ENCODE data around the gene ANKS1B.

The ANKS1B gene

DNA sequence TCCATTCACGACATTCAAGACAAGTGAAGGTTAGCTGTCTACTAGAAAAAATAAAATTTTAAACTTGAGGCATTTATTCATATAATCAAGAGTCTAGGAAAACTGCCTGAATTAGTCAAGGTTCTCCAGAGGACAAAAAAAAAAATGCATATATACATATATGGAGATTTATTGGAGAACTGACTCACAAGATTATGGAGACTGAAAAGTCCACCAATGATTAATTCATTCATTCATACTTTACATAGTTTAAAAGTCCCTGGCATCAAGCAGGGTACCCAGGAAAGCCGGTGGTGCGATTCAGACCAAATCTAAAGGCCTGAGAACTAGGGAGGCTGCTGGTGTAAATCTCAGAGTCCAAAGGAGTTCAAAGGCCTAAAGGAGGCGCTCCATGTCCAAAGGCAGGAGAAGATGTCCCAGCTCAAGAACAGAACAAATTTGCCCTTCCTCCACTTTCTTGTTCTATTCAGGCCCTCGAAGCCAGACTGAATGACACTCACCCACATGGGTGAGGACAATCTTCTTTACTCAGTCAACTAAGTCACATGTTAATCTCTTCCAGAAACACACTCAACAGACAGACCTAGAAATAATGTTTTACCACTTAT, 64.3 kb downstream of the ANKS1B start:
- no peak overlapping the region for H3K27ac Mint-ChIP-seq
- H3K9me3 Mint-ChIP-seq (ENCODE audit: low read depth) = no peaks in the 10 kb centered on the region
- no peaks in the 10 kb centered on the region for H3K4me1 Mint-ChIP-seq (ENCODE audit: low read depth)
- no peak overlapping the region for H3K4me3 Mint-ChIP-seq
- H3K36me3 Mint-ChIP-seq = no peaks in the 10 kb centered on the region
- H3K27me3 Mint-ChIP-seq = peaks cover 2% of the 10 kb centered on the region

DNA sequence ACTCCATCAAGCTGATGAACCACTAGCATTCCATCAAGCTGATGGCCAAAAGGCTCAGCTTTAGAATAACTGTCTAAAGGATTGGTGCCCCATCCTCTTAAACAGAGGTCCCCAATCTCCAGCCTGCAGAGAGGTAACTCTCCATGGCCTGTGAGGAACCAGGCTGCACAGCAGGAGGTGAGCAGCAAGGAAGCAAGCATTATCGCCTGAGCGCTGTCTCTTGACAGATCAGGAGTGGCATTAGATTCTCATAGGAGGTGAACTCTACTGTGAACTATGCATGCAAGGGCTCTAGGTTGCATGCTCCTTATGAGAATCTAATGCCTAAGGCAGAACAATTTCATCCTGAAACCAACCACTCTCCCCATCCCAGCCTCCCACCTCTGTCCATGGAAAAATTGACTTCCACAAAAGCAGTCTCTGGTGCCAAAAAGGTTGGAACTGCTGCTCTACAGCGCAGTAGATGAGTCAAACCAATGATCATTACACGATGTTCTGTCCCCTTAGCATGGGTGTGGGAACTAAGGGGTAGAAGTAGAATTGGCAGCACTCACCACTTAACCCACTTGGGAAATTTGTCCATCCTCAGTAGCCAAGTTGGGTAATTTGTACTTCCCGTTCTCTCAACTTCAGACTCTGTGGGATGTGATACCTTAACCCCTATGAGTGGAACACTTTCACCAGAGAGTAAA, 66.9 kb downstream of the ANKS1B start:
- no peaks in the 10 kb centered on the region for H3K36me3 Mint-ChIP-seq
- H3K4me1 Mint-ChIP-seq (ENCODE audit: low read depth) = no peaks in the 10 kb centered on the region
- H3K27me3 Mint-ChIP-seq = peaks cover 2% of the 10 kb centered on the region
- no peak overlapping the region for H3K27ac Mint-ChIP-seq
- no peak overlapping the region for H3K4me3 Mint-ChIP-seq
- no peaks in the 10 kb centered on the region for H3K9me3 Mint-ChIP-seq (ENCODE audit: low read depth)

DNA sequence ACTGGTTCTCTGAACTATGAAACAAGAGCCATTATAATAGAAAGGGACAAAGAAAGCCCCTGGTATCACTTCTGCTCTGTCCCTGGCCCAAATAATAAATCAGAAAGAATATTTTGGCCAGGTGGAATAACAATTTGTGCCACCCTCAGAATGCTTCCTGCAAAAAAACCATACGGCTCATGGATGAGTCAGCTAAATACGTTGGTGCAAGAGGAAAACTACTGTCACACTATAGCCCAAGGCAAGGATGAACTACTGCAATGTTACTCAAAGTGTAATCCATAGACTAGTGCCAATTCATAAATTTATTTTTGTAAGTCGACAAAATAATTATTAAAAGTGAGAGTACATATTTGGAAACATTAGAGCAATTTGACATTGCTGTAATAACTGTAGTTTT, 68.2 kb downstream of the ANKS1B start:
- Mint-ChIP-seq H3K4me1 (ENCODE audit: low read depth) (no peaks in the 10 kb centered on the region), H3K27ac (no peak overlapping the region), H3K9me3 (ENCODE audit: low read depth) (no peaks in the 10 kb centered on the region), H3K27me3 (peaks cover 2% of the 10 kb centered on the region), H3K36me3 (no peaks in the 10 kb centered on the region), H3K4me3 (no peak overlapping the region)

DNA sequence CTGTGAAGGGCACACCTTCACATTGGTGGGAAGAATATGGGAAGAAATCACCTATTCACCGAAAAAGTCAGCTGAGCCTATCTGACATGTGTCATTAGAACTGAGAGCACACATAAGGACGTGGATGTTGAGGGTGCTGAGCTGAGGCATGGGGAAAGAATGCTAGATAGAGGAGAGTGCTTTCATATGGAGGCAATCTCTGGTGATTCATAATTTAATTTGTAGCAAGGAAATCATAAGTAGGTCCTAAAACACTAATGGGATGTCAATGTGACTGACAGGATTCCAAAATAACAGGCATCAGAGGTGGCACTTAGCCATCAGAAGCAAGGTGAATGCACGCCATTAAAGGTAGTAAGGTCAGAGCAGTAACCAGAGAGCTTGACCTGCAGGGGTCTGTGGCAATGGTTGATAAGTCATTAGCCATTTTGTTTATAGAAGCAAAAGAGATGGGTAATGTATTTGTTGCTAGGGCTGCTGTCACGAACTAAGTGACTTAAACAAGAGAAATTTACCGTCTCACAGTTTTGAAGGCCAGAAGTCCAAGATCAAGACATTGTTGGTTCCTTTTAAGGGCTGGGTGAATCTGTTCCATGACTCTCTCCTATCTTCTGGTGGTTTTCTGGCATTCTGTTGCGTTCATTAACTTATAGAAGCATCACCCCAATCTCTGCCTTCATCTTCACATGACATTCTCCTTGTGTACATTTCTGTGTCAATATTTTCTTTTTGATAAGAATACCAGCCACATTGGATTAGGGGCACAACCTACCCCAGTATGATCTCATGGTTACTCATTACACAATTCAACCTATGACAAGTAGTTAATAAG, 69.3 kb downstream of the ANKS1B start:
- Mint-ChIP-seq H3K27ac (no peak overlapping the region), H3K36me3 (no peaks in the 10 kb centered on the region), H3K4me3 (no peak overlapping the region), H3K27me3 (peaks cover 2% of the 10 kb centered on the region), H3K9me3 (ENCODE audit: low read depth) (no peaks in the 10 kb centered on the region), H3K4me1 (ENCODE audit: low read depth) (no peaks in the 10 kb centered on the region)

DNA sequence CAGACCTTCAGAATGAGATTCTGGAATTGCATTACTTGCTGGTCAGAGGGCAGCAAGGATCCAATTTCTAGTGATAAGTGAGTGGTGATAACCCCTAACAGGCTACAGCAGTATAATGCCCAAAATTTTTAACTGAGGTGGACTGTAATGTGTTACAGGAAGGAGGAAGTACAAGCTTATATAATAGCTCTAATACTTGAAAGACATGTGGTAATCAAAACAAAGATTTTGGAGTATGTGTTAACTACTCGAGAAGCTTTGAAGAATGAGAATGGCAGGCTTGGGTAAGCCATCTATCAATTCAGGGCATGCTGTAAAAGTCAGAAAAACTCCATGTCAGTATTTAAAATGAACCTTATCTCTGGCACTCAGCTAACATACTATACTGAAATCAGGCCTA, 70.5 kb downstream of the ANKS1B start:
- H3K4me1 Mint-ChIP-seq (ENCODE audit: low read depth) = no peaks in the 10 kb centered on the region
- H3K4me3 Mint-ChIP-seq = no peak overlapping the region
- no peaks in the 10 kb centered on the region for H3K9me3 Mint-ChIP-seq (ENCODE audit: low read depth)
- H3K27me3 Mint-ChIP-seq = peaks cover 2% of the 10 kb centered on the region
- no peaks in the 10 kb centered on the region for H3K36me3 Mint-ChIP-seq
- H3K27ac Mint-ChIP-seq = no peak overlapping the region

DNA sequence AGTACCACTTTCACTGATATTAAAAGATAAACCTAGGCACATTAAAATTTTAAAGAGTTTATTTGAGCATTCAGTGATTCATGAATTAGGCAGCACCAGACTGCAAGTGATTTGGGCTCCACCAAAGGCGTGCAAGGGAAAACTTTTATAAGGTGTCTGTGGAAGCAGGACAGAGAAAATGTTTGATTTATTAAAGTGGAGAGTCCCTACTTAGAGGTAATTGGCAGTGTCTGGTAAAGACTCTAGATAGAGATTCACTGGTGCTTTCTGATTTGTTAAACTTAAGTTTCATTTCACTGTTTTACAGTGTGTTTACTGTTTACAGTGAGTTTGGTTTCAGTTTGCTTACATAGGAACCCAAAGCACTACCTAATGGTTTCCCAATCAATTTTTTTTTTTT, 72.8 kb downstream of the ANKS1B start:
- H3K4me3 Mint-ChIP-seq = no peak overlapping the region
- H3K27ac Mint-ChIP-seq = no peak overlapping the region
- no peaks in the 10 kb centered on the region for H3K36me3 Mint-ChIP-seq
- H3K27me3 Mint-ChIP-seq = peaks cover 2% of the 10 kb centered on the region
- H3K9me3 Mint-ChIP-seq (ENCODE audit: low read depth) = no peaks in the 10 kb centered on the region
- no peaks in the 10 kb centered on the region for H3K4me1 Mint-ChIP-seq (ENCODE audit: low read depth)

DNA sequence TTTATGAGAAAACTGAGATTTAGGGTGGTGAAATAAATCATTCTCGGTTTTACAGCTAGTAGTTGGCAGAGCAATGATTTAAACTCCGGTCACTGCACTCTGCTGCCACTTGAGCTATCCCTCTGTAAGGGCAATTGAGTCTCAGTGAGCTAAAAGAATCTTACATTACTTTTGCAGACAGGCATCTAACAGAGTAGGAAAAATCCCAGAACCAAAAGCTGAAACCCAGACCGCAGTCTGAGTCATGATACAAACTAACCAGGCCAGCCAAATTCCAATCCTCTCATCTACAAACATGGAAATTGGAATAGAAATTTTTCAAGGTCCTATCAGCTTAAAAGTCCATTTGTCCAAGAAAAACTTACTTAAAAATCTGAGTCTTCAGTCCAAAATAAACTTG, 73.7 kb downstream of the ANKS1B start:
- Mint-ChIP-seq H3K9me3 (ENCODE audit: low read depth) (no peaks in the 10 kb centered on the region), H3K4me3 (no peak overlapping the region), H3K4me1 (ENCODE audit: low read depth) (no peaks in the 10 kb centered on the region), H3K27me3 (no peaks in the 10 kb centered on the region), H3K27ac (no peak overlapping the region), H3K36me3 (no peaks in the 10 kb centered on the region)

DNA sequence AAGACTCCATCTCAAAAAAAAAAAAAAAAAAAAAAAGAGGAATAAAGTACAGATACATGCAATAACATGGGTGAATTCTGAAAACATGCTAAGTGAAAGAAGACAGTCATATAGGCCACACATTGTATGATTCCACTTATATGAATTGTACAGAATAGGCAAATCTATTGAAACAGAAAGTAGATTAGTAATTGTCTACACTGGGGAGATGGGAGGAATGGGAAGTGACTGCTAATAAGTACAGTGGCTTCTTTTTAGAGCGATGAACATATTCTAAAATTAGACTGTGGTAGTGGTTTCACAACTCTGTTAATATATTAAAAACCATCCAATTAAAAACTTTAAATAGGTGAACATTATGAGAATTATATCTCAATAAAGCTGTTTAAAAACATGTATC, 74.4 kb downstream of the ANKS1B start:
- Mint-ChIP-seq H3K36me3 (no peaks in the 10 kb centered on the region), H3K27ac (no peak overlapping the region), H3K4me3 (no peak overlapping the region), H3K4me1 (ENCODE audit: low read depth) (no peaks in the 10 kb centered on the region), H3K9me3 (ENCODE audit: low read depth) (no peaks in the 10 kb centered on the region), H3K27me3 (no peaks in the 10 kb centered on the region)

DNA sequence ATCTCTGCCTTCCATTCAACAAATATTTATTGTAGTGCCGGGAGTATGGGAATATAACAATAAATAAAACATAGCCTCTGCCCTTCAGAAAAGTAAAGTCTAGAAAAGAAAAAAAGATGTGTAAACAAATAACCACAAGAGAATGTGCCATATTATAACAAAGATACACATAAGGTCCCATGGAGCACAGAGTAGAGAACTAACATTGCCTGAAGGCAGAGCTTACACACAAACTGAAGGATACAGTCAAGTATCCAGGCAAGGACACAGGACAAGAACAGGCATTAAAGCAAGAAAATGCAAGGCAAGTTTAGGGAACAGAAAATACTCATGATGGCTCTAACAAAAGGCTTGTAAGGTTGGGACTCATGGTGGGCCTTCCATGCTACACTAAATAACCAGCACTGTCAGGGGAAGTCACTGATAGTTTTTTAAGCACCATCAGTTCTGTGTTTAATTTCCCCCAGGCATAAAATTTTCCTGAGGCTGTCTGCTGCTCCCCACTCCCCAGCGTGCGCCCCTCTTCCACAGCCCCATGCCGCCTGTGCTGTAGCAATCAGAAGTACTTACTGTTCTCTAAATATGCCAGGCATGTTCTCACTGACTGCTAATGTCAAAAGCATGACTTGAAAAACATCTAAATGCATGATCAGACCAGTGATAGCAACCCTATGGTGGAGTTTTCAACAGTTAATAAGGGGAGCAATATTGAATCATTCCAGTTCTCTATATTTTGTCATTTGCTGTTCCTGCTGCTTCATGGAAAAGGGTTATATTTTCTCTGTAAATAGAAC, 77.8 kb downstream of the ANKS1B start:
- Mint-ChIP-seq H3K27me3 (no peaks in the 10 kb centered on the region), H3K36me3 (no peaks in the 10 kb centered on the region), H3K27ac (no peak overlapping the region), H3K9me3 (ENCODE audit: low read depth) (no peaks in the 10 kb centered on the region), H3K4me3 (no peak overlapping the region), H3K4me1 (ENCODE audit: low read depth) (no peaks in the 10 kb centered on the region)

DNA sequence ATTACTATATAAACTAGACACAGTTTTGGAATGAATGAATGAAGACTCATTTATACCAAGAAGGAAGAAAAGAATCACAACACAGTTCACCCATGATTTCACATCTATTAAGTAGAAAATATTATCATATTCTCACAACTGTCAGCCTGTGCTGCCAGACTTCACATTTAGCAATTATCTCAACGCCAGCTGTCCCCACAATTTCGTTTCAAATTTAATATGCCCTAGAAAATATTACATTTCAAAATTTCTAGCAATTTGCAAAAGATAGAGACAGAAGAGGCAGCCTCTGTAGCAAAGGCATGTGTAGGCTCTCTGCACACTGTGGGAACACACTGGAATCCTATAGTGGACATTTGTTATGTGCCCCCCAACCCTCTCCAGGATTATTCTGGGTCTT, 83.6 kb downstream of the ANKS1B start:
- Mint-ChIP-seq H3K4me3 (no peak overlapping the region), H3K36me3 (no peaks in the 10 kb centered on the region)

DNA sequence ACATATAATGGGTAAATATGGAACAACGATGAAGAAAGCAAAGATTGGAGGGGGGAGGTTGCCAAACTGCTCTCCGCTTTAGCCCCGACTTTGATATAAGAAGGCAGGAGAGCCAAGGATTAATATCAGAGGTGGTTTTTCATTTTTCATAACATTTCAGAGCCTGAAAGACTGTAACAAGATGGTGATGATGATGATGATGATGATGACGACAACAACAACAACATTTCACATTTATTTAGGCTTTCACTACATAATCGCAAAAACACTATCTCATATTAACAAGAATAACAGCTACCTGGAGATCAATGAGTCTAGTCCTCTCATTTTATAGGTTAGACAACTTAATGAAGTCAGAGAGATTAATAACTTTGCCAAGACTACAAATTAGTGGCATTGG, 86.1 kb downstream of the ANKS1B start:
- no peaks in the 10 kb centered on the region for H3K27me3 Mint-ChIP-seq
- H3K36me3 Mint-ChIP-seq = no peaks in the 10 kb centered on the region
- no peak overlapping the region for H3K27ac Mint-ChIP-seq
- no peaks in the 10 kb centered on the region for H3K4me1 Mint-ChIP-seq (ENCODE audit: low read depth)
- H3K4me3 Mint-ChIP-seq = no peak overlapping the region
- peaks cover 6% of the 10 kb centered on the region for H3K9me3 Mint-ChIP-seq (ENCODE audit: low read depth)

More for the DNA sequence above, 83.6 kb downstream of the ANKS1B start:
- no peaks in the 10 kb centered on the region for H3K9me3 Mint-ChIP-seq (ENCODE audit: low read depth)
- no peaks in the 10 kb centered on the region for H3K4me1 Mint-ChIP-seq (ENCODE audit: low read depth)
- no peaks in the 10 kb centered on the region for H3K27me3 Mint-ChIP-seq
- H3K27ac Mint-ChIP-seq = no peak overlapping the region

DNA sequence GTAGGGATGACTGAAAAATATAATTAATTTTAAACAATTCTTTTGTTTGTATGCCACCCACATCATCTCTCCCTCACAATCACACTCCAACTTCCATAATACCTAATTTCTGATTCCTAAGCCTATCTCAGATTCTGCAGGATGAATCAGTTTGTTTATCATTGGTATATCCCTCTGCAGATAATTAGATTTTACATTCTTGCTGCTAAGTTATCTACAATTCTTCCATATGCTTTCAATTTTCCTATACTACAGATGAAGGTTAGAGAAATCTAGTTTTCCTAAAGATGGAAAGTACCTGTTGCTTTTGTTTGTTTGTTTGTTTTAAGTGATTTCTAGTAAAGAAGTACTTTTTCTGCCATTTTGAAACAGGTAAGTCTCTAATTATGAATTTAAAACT, 105.3 kb downstream of the ANKS1B start:
- Mint-ChIP-seq H3K36me3 (no peaks in the 10 kb centered on the region), H3K27ac (no peak overlapping the region), H3K9me3 (ENCODE audit: low read depth) (no peaks in the 10 kb centered on the region), H3K4me1 (ENCODE audit: low read depth) (no peaks in the 10 kb centered on the region), H3K4me3 (no peak overlapping the region), H3K27me3 (peaks cover 10% of the 10 kb centered on the region)

DNA sequence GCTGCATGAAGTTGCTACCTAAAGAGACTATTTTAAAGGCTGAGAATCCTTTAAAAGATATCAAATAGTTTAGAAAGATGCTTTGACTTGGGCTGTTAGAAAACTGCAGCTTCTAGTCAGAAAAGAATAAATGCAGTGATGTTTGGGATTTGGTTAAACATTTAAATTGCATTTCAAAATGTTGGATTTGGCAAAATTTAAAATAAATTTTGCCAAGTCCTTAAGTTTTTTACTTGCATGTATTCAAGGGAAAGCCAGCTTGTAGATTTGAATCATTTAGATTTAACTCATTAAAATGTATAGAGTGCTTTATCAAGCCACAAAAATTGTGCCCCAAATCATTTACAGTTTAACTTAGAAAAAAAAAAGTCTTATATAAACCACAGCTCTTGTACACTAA, 109.7 kb downstream of the ANKS1B start:
- Mint-ChIP-seq H3K27me3 (peaks cover 8% of the 10 kb centered on the region), H3K27ac (no peak overlapping the region), H3K9me3 (ENCODE audit: low read depth) (peaks cover 6% of the 10 kb centered on the region), H3K4me3 (no peak overlapping the region), H3K4me1 (ENCODE audit: low read depth) (no peaks in the 10 kb centered on the region), H3K36me3 (no peaks in the 10 kb centered on the region)

DNA sequence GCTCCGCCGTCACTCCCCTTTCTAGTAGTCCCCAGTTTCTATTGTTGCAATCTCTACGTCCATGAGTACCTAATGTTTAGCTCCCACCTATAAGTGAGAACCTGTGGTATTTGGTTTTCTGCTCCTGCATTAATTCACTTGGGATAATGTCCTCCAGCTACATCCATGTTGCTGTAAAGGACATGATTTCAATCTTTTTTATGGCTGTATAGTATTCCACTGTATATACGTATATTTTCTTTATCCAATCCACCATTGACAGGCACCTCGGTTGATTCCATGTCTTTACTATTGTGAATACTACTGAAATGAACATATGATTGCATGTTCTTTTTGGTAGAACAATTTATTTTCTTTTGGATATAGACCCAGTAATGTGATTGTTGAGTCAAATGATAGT, 114.7 kb downstream of the ANKS1B start:
- no peak overlapping the region for H3K4me3 Mint-ChIP-seq
- H3K4me1 Mint-ChIP-seq (ENCODE audit: low read depth) = no peaks in the 10 kb centered on the region
- peaks cover 8% of the 10 kb centered on the region for H3K9me3 Mint-ChIP-seq (ENCODE audit: low read depth)
- no peaks in the 10 kb centered on the region for H3K36me3 Mint-ChIP-seq
- H3K27me3 Mint-ChIP-seq = no peaks in the 10 kb centered on the region
- H3K27ac Mint-ChIP-seq = no peak overlapping the region

DNA sequence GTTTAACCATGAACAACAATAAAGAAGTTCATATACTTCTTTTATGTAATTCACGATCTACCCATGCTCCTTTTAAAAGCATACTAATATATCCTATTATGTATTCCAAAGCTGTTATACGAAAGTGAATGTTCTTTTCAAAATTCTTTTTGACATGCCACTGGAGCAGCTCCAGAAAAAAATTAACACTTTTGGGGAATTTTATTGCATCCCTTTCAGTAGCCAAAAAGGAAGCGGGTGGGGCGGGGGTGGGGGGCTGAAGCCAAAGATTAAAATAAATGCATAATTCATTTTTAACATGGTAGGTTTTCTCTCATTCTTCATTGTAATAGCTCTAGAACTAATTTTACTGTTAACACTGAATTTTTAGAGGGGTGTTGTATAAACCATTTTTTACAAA, 123.0 kb downstream of the ANKS1B start:
- no peaks in the 10 kb centered on the region for H3K9me3 Mint-ChIP-seq (ENCODE audit: low read depth)
- H3K4me1 Mint-ChIP-seq (ENCODE audit: low read depth) = no peaks in the 10 kb centered on the region
- H3K4me3 Mint-ChIP-seq = no peak overlapping the region
- no peaks in the 10 kb centered on the region for H3K27me3 Mint-ChIP-seq
- no peak overlapping the region for H3K27ac Mint-ChIP-seq
- H3K36me3 Mint-ChIP-seq = no peaks in the 10 kb centered on the region

All from activated naive CD8-positive, alpha-beta T cell (primary cell).